Upper lobe of left lung (tissue), 4 donors: ENCODE measurements around the gene PRKCA.

Experiments used
- EP300 ChIP-seq, 4 donors: sonication (generic); formaldehyde crosslinking; IDR thresholded peaks; one replicate each; pipeline ENCODE4 v1.5.1; 2017; ENCODE audit warnings: antibody characterized with exemption in 4 of 4, control low read depth in 2 of 4
- POLR2A ChIP-seq, 4 donors: fragments of 450-650 bp; IDR thresholded peaks; one replicate each; pipeline ENCODE4 v1.5.1; 2016 to 2017; ENCODE audit warnings: antibody characterized with exemption in 4 of 4, mild to moderate bottlenecking in 2 of 4
- POLR2AphosphoS5 ChIP-seq, 2 donors: sonication (generic); formaldehyde crosslinking; IDR thresholded peaks; one replicate each; pipeline ENCODE4 v1.5.1; 2017; ENCODE audit warnings: antibody characterized with exemption in 2 of 2
- TF ChIP-seq, protein P1 (sequence below), 6 experiments: fragments of 450-650 bp in 4 of 6; fragments of 200-600 bp in 2 of 6; sonication (generic) in 2 of 6; IDR thresholded peaks; one replicate each; pipeline ENCODE4 v1.5.1; 2016 to 2019; ENCODE audit warnings: antibody characterized with exemption in 6 of 6

DNA sequence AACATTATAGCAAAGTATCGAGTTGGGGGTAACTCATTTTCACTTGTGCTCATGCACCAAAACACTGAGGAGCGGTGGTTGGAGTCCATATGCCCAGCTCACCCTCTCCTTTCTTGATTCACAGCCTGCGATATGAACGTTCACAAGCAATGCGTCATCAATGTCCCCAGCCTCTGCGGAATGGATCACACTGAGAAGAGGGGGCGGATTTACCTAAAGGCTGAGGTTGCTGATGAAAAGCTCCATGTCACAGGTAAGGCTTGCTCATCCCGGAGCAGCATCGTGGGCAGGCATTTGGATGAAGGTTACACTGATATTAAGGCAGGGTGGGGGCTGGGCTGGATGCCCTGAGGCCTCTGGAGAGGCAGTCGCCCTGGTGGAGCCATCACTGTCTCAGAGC is 342.8 kb downstream of the PRKCA start:
- TF ChIP-seq POLR2A (IDR thresholded peaks at IDR 0.05), result no peak
- TF ChIP-seq, protein P1, sequence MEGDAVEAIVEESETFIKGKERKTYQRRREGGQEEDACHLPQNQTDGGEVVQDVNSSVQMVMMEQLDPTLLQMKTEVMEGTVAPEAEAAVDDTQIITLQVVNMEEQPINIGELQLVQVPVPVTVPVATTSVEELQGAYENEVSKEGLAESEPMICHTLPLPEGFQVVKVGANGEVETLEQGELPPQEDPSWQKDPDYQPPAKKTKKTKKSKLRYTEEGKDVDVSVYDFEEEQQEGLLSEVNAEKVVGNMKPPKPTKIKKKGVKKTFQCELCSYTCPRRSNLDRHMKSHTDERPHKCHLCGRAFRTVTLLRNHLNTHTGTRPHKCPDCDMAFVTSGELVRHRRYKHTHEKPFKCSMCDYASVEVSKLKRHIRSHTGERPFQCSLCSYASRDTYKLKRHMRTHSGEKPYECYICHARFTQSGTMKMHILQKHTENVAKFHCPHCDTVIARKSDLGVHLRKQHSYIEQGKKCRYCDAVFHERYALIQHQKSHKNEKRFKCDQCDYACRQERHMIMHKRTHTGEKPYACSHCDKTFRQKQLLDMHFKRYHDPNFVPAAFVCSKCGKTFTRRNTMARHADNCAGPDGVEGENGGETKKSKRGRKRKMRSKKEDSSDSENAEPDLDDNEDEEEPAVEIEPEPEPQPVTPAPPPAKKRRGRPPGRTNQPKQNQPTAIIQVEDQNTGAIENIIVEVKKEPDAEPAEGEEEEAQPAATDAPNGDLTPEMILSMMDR (IDR thresholded peaks at IDR 0.05), result no peak
- TF ChIP-seq POLR2AphosphoS5 (IDR thresholded peaks at IDR 0.05), result no peak
- no peak for TF ChIP-seq EP300 (IDR thresholded peaks at IDR 0.05)
